HepG2 (cell line): ENCODE measurements around the gene NAPSA. TPM values are rescaled to one million over a fixed set of nuclear protein-coding genes. Genes with fewer than 3 reads are reported as not detected.

Source experiments
- AHR ChIP-seq: IDR thresholded peaks from 2 replicates; pipeline ENCODE4 v1.6.1; 2018; ENCODE audit warnings: missing genetic modification reagents, missing compliant biosample characterization
- DNMT1 ChIP-seq: sonication (generic); formaldehyde crosslinking; IDR thresholded peaks from 2 replicates; pipeline ENCODE4 v1.5.1; 2020; ENCODE audit warnings: mild to moderate bottlenecking, missing genetic modification reagents
- FOXA3 ChIP-seq: IDR thresholded peaks from 2 replicates; pipeline ENCODE4 v1.6.1; 2016; ENCODE audit warnings: missing genetic modification reagents, missing compliant biosample characterization
- FUBP1 ChIP-seq: sonication (generic); formaldehyde crosslinking; IDR thresholded peaks from 2 replicates; pipeline ENCODE4 v1.5.1; 2020; ENCODE audit warnings: missing genetic modification reagents, mild to moderate bottlenecking, borderline replicate concordance
- GATAD2A ChIP-seq: IDR thresholded peaks from 2 replicates; pipeline ENCODE4 v1.6.1; 2016
- HNRNPLL ChIP-seq: fragments of 200-400 bp; formaldehyde crosslinking; IDR thresholded peaks from 2 replicates; pipeline ENCODE4 v1.6.1; 2017; ENCODE audit warnings: mild to moderate bottlenecking, low read depth, low read length; ENCODE audit not compliant: poor library complexity, severe bottlenecking
- KDM3A ChIP-seq: IDR thresholded peaks from 2 replicates; pipeline ENCODE4 v1.6.1; 2018; ENCODE audit warnings: low read depth, missing compliant biosample characterization
- KLF13 ChIP-seq: sonication (generic); formaldehyde crosslinking; IDR thresholded peaks from 2 replicates; pipeline ENCODE4 v1.4.0; 2020; ENCODE audit warnings: mild to moderate bottlenecking, missing genetic modification reagents
- MTF2 ChIP-seq: sonication (generic); formaldehyde crosslinking; IDR thresholded peaks from 2 replicates; pipeline ENCODE4 v1.5.0; 2020; ENCODE audit warnings: missing genetic modification reagents, borderline replicate concordance
- PRMT3 ChIP-seq: sonication (generic); formaldehyde crosslinking; IDR thresholded peaks from 2 replicates; pipeline ENCODE4 v1.8.1; 2022; ENCODE audit warnings: low read depth, mild to moderate bottlenecking, moderate library complexity, missing genetic modification reagents, borderline replicate concordance
- SIN3A ChIP-seq: IDR thresholded peaks from 2 replicates; pipeline ENCODE4 v1.6.1; 2011; ENCODE audit warnings: low read depth, mild to moderate bottlenecking, control low read depth, low read length, borderline replicate concordance
- TCF12 ChIP-seq, 2 experiments: fragments of 450-650 bp in 1 of 2; sonication (generic) in 1 of 2; formaldehyde crosslinking in 1 of 2; IDR thresholded peaks; 2 replicates each; pipeline versions ENCODE4 v1.6.1 to v1.8.0; 2017 to 2022; ENCODE audit warnings: antibody characterized with exemption in 1 of 2, mild to moderate bottlenecking in 1 of 2, missing genetic modification reagents in 1 of 2, moderate library complexity in 1 of 2
- ZBTB4 ChIP-seq: sonication (generic); formaldehyde crosslinking; IDR thresholded peaks from 2 replicates; pipeline ENCODE4 v1.4.0; 2020; ENCODE audit warnings: missing genetic modification reagents, mild to moderate bottlenecking, borderline replicate concordance
- ZNF552 ChIP-seq: sonication (generic); formaldehyde crosslinking; IDR thresholded peaks from 2 replicates; pipeline ENCODE4 v1.9.0; 2022; ENCODE audit warnings: missing genetic modification reagents, mild to moderate bottlenecking, borderline replicate concordance
- ZNF782 ChIP-seq: sonication (generic); formaldehyde crosslinking; IDR thresholded peaks from 2 replicates; pipeline ENCODE4 v1.4.0; 2020; ENCODE audit warnings: missing genetic modification reagents, mild to moderate bottlenecking, borderline replicate concordance
- ZNF788 ChIP-seq: sonication (generic); formaldehyde crosslinking; IDR thresholded peaks from 2 replicates; pipeline ENCODE4 v1.5.0; 2020; ENCODE audit warnings: mild to moderate bottlenecking, missing genetic modification reagents, borderline replicate concordance
- polyA plus RNA-seq, 8 experiments: library from polyadenylated mRNA; depleted of rRNA in 3 of 8; stranded (reverse) in 7 of 8; unstranded in 1 of 8; fragments of >200 nt; fragmentation: Illumina TruSeq in 4 of 8; extraction: Trizol in 4 of 8; gene quantifications; 2 replicates each; pipeline versions ENCODE4 v1.2.1 to v1.2.3, GENCODE V29; 2011 to 2016; ENCODE audit warnings: low read depth in 4 of 8, missing spikeins in 1 of 8, mixed read lengths in 1 of 8; ENCODE audit not compliant: insufficient read depth in 1 of 8
- total RNA-seq, 5 experiments: library from RNA; depleted of rRNA; stranded (reverse); fragments of >200 nt; fragmentation: Illumina TruSeq; extraction: Trizol; gene quantifications; 2 replicates each; pipeline ENCODE4 v1.2.3, GENCODE V29; 2016; ENCODE audit warnings: low read depth in 1 of 5
- TF ChIP-seq, protein P1 (sequence below): IDR thresholded peaks from 2 replicates; pipeline ENCODE4 v1.6.1; 2018; ENCODE audit warnings: missing genetic modification reagents, mild to moderate bottlenecking, missing compliant biosample characterization
- TF ChIP-seq, protein P2 (sequence below): IDR thresholded peaks from 2 replicates; pipeline ENCODE4 v1.6.1; 2016; ENCODE audit warnings: low read depth, control low read depth

The NAPSA gene
- total and polyA plus RNA-seq, 2 of the 13 experiments (the other 11 are each of a cell fraction or from before 2014, with no cell fraction given), result not detected

DNA sequence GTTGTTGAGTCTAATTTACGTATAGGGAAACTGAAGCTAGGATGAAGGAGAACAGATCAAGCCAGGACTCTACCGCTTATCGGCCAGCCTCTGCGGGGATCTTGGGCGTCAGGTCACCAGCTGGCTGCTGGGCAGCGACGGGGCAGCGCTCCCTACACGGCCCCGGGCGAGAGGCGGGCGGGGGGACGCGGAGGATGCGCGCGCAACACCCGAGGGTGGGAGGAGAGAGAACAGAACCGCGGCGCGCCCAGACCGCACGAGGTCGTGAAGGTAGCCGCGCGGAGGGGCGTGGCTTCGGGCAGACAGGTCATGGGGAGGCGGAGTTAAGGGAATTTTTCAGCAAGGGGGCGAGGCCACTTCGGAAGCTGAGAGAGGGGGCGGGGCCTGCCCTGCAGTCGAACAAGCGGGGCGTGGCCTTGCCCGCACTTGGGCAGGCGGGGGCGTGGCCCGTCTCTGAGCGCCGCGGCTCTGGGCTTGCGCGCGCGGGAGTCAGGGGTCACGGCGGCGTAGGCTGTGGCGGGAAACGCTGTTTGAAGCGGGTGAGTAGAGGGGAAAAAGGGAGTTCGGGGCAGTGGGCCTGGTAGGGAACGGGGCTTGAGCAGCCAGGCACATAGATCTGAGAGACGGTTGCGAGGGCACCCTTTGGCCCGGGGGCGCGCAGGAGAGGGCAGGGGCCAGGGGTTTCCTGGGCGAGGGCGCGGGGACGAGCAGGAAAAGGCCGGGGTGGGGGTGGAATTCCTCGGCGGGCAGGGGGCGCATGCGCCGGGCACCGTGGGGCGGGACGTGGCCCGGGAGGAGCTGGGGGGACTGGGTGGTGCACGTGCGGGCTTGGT lies 18.6 kb upstream of the NAPSA start, which contains the start of gene POLD1 (continued):
- TF ChIP-seq, protein P1, sequence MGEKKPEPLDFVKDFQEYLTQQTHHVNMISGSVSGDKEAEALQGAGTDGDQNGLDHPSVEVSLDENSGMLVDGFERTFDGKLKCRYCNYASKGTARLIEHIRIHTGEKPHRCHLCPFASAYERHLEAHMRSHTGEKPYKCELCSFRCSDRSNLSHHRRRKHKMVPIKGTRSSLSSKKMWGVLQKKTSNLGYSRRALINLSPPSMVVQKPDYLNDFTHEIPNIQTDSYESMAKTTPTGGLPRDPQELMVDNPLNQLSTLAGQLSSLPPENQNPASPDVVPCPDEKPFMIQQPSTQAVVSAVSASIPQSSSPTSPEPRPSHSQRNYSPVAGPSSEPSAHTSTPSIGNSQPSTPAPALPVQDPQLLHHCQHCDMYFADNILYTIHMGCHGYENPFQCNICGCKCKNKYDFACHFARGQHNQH, result peak; percentile 51
- no peak for TF ChIP-seq DNMT1 (CRISPR knock-in tag)
- TF ChIP-seq ZNF788 (CRISPR knock-in tag), result peak; percentile 25; the same call in 1 of the 2 replicates
- no peak for TF ChIP-seq GATAD2A
- no peak for TF ChIP-seq SIN3A
- no peak for TF ChIP-seq FUBP1 (CRISPR knock-in tag)
- no peak for TF ChIP-seq KLF13 (CRISPR knock-in tag)
- TF ChIP-seq AHR (CRISPR knock-in tag), result no peak
- TF ChIP-seq ZBTB4 (CRISPR knock-in tag), result no peak
- TF ChIP-seq MTF2, result no peak
- TF ChIP-seq FOXA3 (CRISPR knock-in tag), result peak; percentile 32; the same call in 1 of the 2 replicates
- TF ChIP-seq, protein P2, sequence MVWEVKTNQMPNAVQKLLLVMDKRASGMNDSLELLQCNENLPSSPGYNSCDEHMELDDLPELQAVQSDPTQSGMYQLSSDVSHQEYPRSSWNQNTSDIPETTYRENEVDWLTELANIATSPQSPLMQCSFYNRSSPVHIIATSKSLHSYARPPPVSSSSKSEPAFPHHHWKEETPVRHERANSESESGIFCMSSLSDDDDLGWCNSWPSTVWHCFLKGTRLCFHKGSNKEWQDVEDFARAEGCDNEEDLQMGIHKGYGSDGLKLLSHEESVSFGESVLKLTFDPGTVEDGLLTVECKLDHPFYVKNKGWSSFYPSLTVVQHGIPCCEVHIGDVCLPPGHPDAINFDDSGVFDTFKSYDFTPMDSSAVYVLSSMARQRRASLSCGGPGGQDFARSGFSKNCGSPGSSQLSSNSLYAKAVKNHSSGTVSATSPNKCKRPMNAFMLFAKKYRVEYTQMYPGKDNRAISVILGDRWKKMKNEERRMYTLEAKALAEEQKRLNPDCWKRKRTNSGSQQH (CRISPR knock-in tag), result no peak
- no peak for TF ChIP-seq ZNF782 (CRISPR knock-in tag)
- TF ChIP-seq HNRNPLL, result peak; percentile 54
- TF ChIP-seq ZNF552 (CRISPR knock-in tag), result no peak; the same call in 1 of the 2 replicates
- no peak for TF ChIP-seq TCF12 (IDR thresholded peaks at IDR 0.05)
- no peak for TF ChIP-seq TCF12 (CRISPR knock-in tag; IDR thresholded peaks at IDR 0.05)
- no peak for TF ChIP-seq KDM3A
- TF ChIP-seq PRMT3 (CRISPR knock-in tag), result no peak
